GM20000 (cell line): ENCODE results near the gene KLHL6.

ENCODE experiments used
- DNase-seq: peaks from one replicate; pipeline ENCODE4 v3.0.0; 2012; ENCODE audit warnings: low spot score
- CTCF ChIP-seq: IDR thresholded peaks from 2 replicates; pipeline ENCODE4 v1.5.1; 2012; ENCODE audit warnings: mild to moderate bottlenecking, control low read depth; ENCODE audit errors: extremely low read depth, missing control alignments

The KLHL6 gene

DNA sequence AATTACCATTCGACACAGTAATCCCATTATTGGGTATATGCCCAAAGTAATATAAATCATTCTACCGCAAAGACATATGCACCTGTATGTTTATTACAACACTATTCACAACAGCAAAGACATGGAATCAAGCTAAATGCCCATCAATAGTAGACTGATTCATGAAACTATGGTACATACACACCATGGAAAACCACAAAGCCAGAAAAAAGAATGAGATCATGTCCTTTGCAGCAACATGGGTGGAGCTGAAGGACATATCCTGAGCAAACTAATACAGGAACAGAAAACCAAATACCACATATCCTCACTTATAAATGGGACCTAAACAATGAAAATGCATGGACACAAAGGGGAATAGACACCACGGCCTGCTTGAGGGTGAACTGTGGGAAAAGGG, 116.0 kb downstream of the KLHL6 start:
- TF ChIP-seq CTCF, result no peak
- DNase-seq, result no peak

- TF ChIP-seq CTCF, result no peak
- DNase-seq, result no peak
Measured at GRCh38 chr3:183438735-183439134, 116.8 kb downstream of the KLHL6 start.

DNA sequence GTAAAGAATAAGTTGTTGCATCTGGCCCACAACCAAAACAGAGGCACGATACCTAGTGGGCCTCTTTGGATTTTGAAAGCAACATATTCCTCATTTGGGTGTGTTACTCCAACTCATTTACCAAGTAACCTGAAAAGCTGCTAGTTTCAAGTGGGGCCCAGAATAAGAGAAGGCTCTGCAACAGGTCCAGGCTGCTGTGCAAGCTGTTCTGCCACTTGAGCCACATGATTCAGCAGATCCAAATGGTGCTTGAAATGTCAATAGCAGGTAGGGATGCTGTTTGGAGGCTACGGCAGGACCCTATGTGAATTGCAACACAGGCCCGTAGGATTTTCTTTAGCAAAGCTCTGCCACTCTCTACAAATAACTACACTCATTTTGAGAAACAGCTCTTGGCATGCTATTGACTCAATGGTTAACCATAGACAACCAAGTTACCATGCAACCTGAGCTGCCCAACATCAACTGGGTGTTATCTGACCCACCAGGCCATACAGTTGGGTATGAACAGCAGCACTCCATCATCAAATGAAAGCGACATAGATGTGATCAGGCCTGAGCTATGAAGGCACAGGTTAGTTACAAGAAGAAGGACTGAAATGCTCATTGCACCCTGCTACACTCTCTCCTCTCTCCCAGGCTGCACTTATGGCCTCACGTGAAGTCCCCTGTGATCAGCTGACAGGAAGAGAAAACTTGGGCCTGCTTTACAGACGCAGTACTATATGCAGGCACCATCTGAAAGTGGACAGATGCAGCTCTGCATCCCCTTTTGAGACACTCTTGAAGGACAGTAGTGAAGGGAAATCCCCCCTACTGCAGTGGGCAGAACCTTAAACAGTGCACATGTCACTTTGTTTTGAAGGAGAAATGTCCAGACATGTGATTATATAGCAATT, 117.6 kb downstream of the KLHL6 start:
- no peak for DNase-seq
- TF ChIP-seq CTCF, result no peak
